Mucosa of stomach (tissue), 1 donor: ENCODE results near the gene C8A.

ENCODE experiments used
- H3K27me3 ChIP-seq: one replicate; pipeline ENCODE4 v1.7.0; 2013; ENCODE audit warnings: mild to moderate bottlenecking, low read length; ENCODE audit not compliant: control insufficient read depth, insufficient read depth
- H3K36me3 ChIP-seq: one replicate; pipeline ENCODE4 v1.7.0; 2013; ENCODE audit warnings: low read length; ENCODE audit not compliant: control insufficient read depth, insufficient read depth
- H3K4me1 ChIP-seq: one replicate; pipeline ENCODE4 v1.7.0; 2013; ENCODE audit warnings: mild to moderate bottlenecking, low read length; ENCODE audit not compliant: control insufficient read depth, insufficient read depth
- H3K4me3 ChIP-seq: one replicate; pipeline ENCODE4 v1.7.0; 2013; ENCODE audit warnings: low read length
- H3K9ac ChIP-seq: one replicate; pipeline ENCODE4 v1.7.0; 2013; ENCODE audit warnings: mild to moderate bottlenecking, low read length, moderate library complexity
- H3K9me3 ChIP-seq: one replicate; pipeline ENCODE4 v1.7.0; 2013; ENCODE audit warnings: mild to moderate bottlenecking, low read length, moderate library complexity; ENCODE audit not compliant: control insufficient read depth
- donor health status: Pancreatic carcinoma.

Gene C8A

DNA sequence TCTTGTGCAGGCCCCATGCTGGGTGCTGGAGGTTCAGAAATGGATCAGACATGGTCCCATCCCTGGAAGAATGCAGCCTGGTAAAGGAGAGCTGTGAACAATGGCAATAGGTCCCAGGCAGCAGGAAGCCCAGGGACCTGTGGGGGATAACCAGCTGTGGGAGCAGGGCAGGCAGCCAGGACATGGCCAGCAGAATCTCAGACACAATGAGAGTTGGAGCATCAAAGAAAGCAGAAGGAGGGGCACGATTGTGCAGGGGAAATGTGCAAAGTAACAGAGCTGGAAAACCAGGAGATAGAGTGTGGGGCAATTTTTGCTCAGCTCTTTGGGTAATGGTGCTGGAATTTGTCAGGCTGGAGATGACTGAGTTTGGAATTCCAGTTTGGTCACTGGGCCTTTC is 66.9 kb downstream of the C8A start:
- no peak overlapping the region for H3K4me3 ChIP-seq
- H3K36me3 ChIP-seq = no peaks in the 10 kb centered on the region
- H3K9ac ChIP-seq = no peak overlapping the region
- H3K9me3 ChIP-seq = no peaks in the 10 kb centered on the region
- no peaks in the 10 kb centered on the region for H3K4me1 ChIP-seq
- H3K27me3 ChIP-seq = no peaks in the 10 kb centered on the region

DNA sequence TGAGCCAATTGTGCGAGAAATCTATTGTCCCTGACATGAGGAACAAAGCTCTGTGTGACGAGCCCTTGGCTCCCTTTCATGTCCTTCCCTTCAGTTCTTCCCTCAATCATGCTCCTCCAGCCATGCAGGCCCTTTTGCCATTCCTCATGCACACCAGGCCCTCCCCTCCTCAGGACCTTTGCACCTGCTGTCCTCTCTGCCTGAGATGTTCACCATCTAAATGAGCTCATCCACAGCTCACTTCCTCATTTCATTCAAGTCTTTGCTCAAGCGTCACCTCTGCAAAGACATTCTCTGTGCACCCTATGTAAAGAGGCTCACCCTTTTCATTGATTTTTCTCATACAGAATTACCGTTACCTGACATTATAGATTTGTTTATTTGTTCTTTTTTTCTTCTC is 67.5 kb downstream of the C8A start:
- H3K36me3 ChIP-seq = no peaks in the 10 kb centered on the region
- H3K4me3 ChIP-seq = no peak overlapping the region
- no peaks in the 10 kb centered on the region for H3K9me3 ChIP-seq
- no peaks in the 10 kb centered on the region for H3K4me1 ChIP-seq
- no peak overlapping the region for H3K9ac ChIP-seq
- H3K27me3 ChIP-seq = no peaks in the 10 kb centered on the region

DNA sequence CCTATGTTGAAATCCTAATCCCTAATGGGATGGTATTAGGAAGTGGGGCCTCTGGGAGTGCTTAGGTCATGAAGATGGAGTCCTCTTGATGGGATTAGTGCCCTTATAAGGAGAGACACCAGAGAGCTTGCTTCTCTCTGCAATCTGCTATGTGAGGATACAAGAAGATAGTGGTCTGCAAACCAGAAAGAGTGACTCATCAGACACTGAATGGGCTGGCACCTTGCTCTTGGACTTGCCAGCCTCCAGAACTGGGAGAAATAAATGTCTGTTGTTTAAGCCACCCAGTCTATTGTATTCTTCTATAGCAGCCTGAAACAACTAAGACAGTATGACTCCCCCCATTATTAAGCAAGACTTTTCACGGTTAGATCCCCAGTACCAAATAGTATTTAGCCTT is 67.9 kb downstream of the C8A start:
- H3K4me3 ChIP-seq = no peak overlapping the region
- no peaks in the 10 kb centered on the region for H3K9me3 ChIP-seq
- H3K4me1 ChIP-seq = no peaks in the 10 kb centered on the region
- H3K27me3 ChIP-seq = no peaks in the 10 kb centered on the region
- no peak overlapping the region for H3K9ac ChIP-seq
- H3K36me3 ChIP-seq = no peaks in the 10 kb centered on the region

DNA sequence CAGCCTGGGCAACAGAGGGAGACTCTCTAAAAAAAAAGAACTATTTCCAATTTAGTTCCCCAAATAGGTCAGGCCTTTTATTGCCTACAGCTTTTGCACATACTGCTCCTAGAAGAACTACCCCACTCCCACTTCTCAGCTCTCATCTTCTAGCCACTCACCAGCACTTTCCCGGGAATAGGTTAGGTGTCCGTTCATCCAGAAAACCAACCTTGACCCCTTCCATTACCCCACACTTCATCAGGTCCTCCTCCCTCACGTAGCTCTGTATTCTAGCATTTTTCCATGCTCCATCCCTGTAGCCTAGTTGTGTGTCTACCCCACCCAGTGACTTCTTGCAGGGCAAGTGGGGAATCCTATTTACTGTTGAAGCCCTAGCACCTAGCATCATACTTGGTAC is 68.6 kb downstream of the C8A start:
- Histone ChIP-seq H3K4me3 (no peak overlapping the region), H3K4me1 (no peaks in the 10 kb centered on the region), H3K9me3 (no peaks in the 10 kb centered on the region), H3K9ac (no peak overlapping the region), H3K27me3 (no peaks in the 10 kb centered on the region), H3K36me3 (no peaks in the 10 kb centered on the region)

DNA sequence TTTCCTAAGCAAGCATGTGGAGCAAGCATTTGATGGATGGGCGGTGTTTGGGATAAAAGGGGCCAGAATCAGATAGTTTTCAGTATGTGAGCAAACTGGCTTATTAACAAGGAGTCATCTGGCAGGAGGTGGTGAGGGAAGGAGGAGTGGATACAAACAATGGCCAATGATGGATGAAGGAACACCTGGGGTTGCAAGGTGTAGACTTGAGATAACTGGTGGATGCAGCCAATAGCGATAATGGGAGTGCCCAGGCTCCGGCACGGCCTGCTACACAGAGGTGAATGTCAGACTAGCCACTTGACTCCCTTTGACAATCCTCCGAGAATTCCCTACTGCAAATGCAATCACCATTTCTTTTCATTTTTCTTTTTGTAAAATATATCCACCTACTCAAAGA is 69.5 kb downstream of the C8A start:
- Histone ChIP-seq H3K4me1 (no peaks in the 10 kb centered on the region), H3K9me3 (no peaks in the 10 kb centered on the region), H3K4me3 (no peak overlapping the region), H3K9ac (no peak overlapping the region), H3K36me3 (no peaks in the 10 kb centered on the region), H3K27me3 (no peaks in the 10 kb centered on the region)

DNA sequence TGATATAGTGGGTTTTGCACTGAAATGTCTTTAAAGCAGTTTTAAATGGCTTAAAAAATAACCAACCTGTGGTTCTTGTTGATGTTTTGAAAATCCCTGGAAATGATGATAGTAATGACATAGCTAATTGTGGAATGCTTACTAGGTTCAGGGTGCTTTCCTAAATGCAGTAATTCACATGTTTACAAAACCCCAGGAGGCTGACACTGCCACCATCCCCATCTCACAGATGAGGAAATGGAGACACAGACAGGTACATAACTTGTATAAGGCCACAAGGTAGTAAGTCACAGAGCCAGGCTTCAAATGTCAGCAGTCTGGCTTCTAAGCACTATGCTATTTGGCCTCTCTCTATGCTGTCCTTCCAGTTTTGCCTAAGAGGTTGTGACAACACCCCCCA is 70.6 kb downstream of the C8A start:
- H3K27me3 ChIP-seq = no peaks in the 10 kb centered on the region
- H3K9me3 ChIP-seq = no peaks in the 10 kb centered on the region
- H3K4me3 ChIP-seq = no peak overlapping the region
- no peak overlapping the region for H3K9ac ChIP-seq
- no peaks in the 10 kb centered on the region for H3K36me3 ChIP-seq
- no peaks in the 10 kb centered on the region for H3K4me1 ChIP-seq

DNA sequence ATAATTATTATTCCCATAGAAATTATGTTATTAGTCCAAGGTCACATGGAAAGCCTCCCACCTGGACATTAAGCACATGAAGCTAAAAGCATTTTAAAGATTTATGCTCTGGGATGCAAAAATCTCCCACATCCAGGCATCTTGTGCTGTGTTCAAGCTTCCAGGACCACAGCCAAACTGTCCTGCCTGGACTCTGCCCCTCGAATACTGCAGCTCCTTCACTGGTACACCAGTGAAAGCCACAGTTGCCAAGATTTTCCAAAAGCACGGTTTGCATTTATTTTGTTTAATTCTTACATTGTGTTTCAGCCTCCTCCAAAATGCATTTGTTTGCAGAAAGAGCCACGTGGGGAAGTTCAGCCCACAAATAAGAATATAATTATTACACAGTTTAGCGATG is 72.6 kb downstream of the C8A start:
- H3K4me3 ChIP-seq = no peak overlapping the region
- H3K36me3 ChIP-seq = no peaks in the 10 kb centered on the region
- H3K27me3 ChIP-seq = no peaks in the 10 kb centered on the region
- no peaks in the 10 kb centered on the region for H3K9me3 ChIP-seq
- H3K9ac ChIP-seq = no peak overlapping the region
- no peaks in the 10 kb centered on the region for H3K4me1 ChIP-seq

DNA sequence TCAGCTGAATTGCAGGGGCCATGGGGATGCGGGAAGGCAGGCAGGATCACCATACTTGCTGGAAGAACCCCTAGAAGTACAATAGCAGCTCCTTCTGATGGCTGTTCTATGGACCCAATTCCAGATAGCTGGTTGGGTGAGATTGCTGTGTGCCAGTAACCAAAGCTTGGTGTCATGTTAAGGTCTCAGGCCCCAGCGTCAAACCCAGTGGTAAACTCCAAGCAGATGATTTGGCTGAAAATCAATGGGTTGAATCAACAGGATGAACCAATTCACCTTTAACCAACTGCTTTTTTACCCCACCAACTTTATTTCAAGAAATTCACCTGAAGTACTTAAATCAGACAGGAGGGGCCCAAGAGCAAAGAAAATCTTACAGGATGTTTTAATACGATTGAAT is 73.4 kb downstream of the C8A start:
- Histone ChIP-seq H3K36me3 (no peaks in the 10 kb centered on the region), H3K9me3 (no peaks in the 10 kb centered on the region), H3K4me3 (no peak overlapping the region), H3K9ac (no peak overlapping the region), H3K27me3 (no peaks in the 10 kb centered on the region), H3K4me1 (no peaks in the 10 kb centered on the region)

DNA sequence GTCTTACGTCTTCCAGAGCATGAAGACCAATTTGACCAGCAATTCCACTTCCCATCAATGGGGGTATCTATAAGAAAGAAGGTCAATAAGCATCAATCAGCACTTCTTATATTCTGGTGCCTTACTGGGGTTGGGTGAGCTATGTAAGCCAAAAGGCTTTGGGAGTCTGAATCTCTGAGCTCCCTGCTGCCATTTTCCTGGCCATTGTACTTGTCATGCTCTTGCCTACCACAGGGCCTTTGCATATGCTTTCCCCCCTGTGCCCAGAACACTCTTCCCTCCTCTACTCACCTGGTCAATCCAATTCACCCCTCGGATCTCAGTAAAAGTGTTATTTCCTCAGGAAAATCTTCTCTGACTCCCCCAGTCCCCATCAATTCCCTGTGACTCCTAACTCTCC is 74.9 kb downstream of the C8A start:
- Histone ChIP-seq H3K4me3 (no peak overlapping the region), H3K9me3 (no peaks in the 10 kb centered on the region), H3K27me3 (no peaks in the 10 kb centered on the region), H3K9ac (no peak overlapping the region), H3K4me1 (no peaks in the 10 kb centered on the region), H3K36me3 (no peaks in the 10 kb centered on the region)

DNA sequence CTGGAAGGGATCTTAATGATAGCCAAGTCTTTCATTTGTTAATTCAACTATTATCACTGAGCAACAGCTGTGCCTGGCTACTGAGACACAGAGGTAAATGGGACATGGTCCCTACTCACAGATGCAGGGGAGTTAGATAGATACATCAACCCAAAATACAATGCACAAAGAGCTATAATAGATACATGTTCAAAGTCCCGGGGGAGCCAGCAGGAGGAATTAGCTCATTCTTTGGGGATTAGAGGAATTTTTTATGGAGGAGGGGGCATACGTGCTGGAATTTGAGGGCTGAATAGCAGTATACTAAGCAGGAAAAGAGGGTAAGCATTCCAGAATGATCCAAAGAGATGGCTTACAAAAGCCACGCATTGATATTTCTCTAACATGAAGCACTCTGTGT is 76.6 kb downstream of the C8A start:
- Histone ChIP-seq H3K27me3 (no peaks in the 10 kb centered on the region), H3K9ac (no peak overlapping the region), H3K4me1 (no peaks in the 10 kb centered on the region), H3K4me3 (no peak overlapping the region), H3K36me3 (no peaks in the 10 kb centered on the region), H3K9me3 (no peaks in the 10 kb centered on the region)

DNA sequence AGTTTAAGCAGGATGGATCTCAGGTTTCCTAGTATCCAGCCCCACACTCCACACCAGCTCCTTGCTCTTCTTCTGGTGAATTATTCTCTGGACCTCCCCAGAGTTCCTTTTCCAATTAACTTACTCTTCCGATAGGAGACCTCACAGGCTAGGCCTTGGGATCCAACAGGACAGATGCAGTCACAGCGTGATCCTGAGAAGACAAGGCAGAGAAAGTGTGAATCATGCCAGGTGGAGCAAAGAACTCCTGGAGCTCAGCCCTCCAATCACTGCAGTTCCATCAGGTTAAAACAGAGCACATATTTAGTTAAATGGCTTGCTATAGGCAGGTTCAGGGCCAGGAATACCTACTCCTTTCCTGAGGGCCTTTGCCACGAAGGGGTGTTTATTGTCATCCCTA is 77.1 kb downstream of the C8A start:
- no peaks in the 10 kb centered on the region for H3K4me1 ChIP-seq
- H3K9me3 ChIP-seq = no peaks in the 10 kb centered on the region
- H3K4me3 ChIP-seq = no peak overlapping the region
- H3K9ac ChIP-seq = no peak overlapping the region
- H3K36me3 ChIP-seq = no peaks in the 10 kb centered on the region
- no peaks in the 10 kb centered on the region for H3K27me3 ChIP-seq

DNA sequence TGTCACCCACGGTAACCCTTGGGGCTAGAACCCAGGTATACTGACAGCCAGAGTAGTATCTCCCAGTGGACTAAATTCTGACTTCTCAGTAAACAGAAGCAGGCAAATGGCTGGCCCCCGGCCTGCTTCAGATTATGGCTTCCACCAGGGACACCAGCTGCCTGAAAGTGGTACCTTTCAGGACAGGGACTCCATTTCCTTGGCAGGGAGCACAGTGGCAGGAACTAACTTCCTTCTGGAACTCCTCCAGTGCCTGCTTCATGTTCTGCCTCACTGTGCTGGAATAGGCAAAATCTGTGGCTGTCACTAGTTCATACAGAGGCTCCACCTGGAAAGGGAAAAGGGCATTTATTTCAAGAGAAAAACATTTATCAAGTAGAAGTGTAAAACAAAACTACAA is 78.6 kb downstream of the C8A start:
- Histone ChIP-seq H3K9me3 (no peaks in the 10 kb centered on the region), H3K4me1 (no peaks in the 10 kb centered on the region), H3K9ac (no peak overlapping the region), H3K27me3 (no peaks in the 10 kb centered on the region), H3K4me3 (no peak overlapping the region), H3K36me3 (no peaks in the 10 kb centered on the region)

DNA sequence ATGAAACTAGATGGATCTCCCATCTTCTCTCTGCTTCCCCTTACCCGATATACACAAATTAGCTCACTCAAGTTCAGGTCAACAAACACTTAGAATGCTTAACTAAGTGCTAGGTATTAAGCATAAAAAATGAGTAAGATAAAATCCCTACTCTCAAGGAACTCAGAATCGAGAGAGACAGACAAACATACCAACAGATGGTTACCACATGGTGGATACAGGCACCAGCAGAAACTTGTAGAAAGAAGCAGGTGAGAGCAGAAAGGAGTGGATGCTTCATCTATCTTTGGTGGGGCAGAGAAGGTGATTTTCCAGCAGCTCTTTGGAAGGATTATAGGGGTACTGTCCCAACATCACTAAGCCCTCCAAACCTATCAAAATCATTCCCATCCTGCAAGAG is 79.0 kb downstream of the C8A start:
- H3K9me3 ChIP-seq = no peaks in the 10 kb centered on the region
- H3K4me1 ChIP-seq = no peaks in the 10 kb centered on the region
- H3K4me3 ChIP-seq = no peak overlapping the region
- no peak overlapping the region for H3K9ac ChIP-seq
- H3K36me3 ChIP-seq = no peaks in the 10 kb centered on the region
- no peaks in the 10 kb centered on the region for H3K27me3 ChIP-seq
